SW 1271 (cell line): ENCODE results near the gene ZDHHC7.
A peak's percentile ranks its signal among the peaks of the same experiment; 100 is the strongest.
"Not testable (repeated sequence)": the region's sequence is repeated elsewhere in the genome, so short reads cannot be mapped to it uniquely, and the experiment has no call there.

Experiments used
- DNase-seq, 2 experiments: peaks; one replicate each; lab custom pipeline; 2025; lab: John Stamatoyannopoulos, UW

The ZDHHC7 gene

GRCh38 chr16:85010931-85011845, at the start of gene ZDHHC7:
TSS of gene ZDHHC7 (minus strand) at chr16:85011535. CDS start at chr16:84990618, 20,917 bp downstream.
- DNase-seq: peak; percentile 25 to 81

- no peak for DNase-seq
Observed at GRCh38 chr16:85058909-85059308, 47.6 kb upstream of the ZDHHC7 start.

- DNase-seq: no peak
Observed at GRCh38 chr16:85057948-85058347, 46.6 kb upstream of the ZDHHC7 start.

GRCh38 chr16:85057212-85057889, 46.0 kb upstream of the ZDHHC7 start:
- DNase-seq: no peak

GRCh38 chr16:85056211-85056748, 44.9 kb upstream of the ZDHHC7 start:
- no peak for DNase-seq

GRCh38 chr16:85055493-85056210, 44.3 kb upstream of the ZDHHC7 start:
- DNase-seq: no peak

GRCh38 chr16:85054948-85055492, 43.7 kb upstream of the ZDHHC7 start:
- no peak for DNase-seq

- not testable (repeated sequence) for DNase-seq
Observed at GRCh38 chr16:85054321-85054720, 43.0 kb upstream of the ZDHHC7 start.

- no peak for DNase-seq
Observed at GRCh38 chr16:85052536-85052935, 41.2 kb upstream of the ZDHHC7 start.

- no peak for DNase-seq
Observed at GRCh38 chr16:85051683-85052082, 40.3 kb upstream of the ZDHHC7 start.

- no peak for DNase-seq
Observed at GRCh38 chr16:85051067-85051581, 39.8 kb upstream of the ZDHHC7 start.

GRCh38 chr16:85049706-85050305, 38.5 kb upstream of the ZDHHC7 start:
- no peak for DNase-seq

- DNase-seq: no peak
Observed at GRCh38 chr16:85048921-85049562, 37.7 kb upstream of the ZDHHC7 start.

- no peak for DNase-seq
Observed at GRCh38 chr16:85047867-85048455, 36.6 kb upstream of the ZDHHC7 start.

GRCh38 chr16:85046931-85047866, 35.9 kb upstream of the ZDHHC7 start:
- DNase-seq: no peak

GRCh38 chr16:85046472-85046916, 35.2 kb upstream of the ZDHHC7 start:
- no peak for DNase-seq

GRCh38 chr16:85045641-85046471, 34.5 kb upstream of the ZDHHC7 start:
- DNase-seq: no peak

GRCh38 chr16:85045077-85045476, 33.7 kb upstream of the ZDHHC7 start:
- DNase-seq: no peak
